Measurements from ENCODE around the gene NCAM1. TPM values are rescaled to one million over a fixed set of nuclear protein-coding genes. Genes with fewer than 3 reads are reported as not detected.

The NCAM1 gene
- total and polyA plus RNA-seq, 12 donors: 38.7 to 181 (median 111) TPM

- TF ChIP-seq CTCF (IDR thresholded peaks at IDR 0.05): no peak
- TF ChIP-seq POLR2A (IDR thresholded peaks at IDR 0.05): no peak
- no peak overlapping the region for H3K27ac ChIP-seq
- H3K4me3 ChIP-seq: no peak overlapping the region
- WGBS, 4 donors: 83 to 95% (median 89%) methylated on average over 5 of the region's 5 CpGs
- H3K36me3 ChIP-seq (replicated peaks in 1 of 2): peaks cover 0 to 3% of the 10 kb centered on the region in 2 donors
- no peak for DNase-seq
- no peaks in the 10 kb centered on the region for H3K9me3 ChIP-seq (replicated peaks in 1 of 3)
- H3K4me1 ChIP-seq (replicated peaks in 1 of 2): no peaks in the 10 kb centered on the region
- H3K27me3 ChIP-seq: no peaks in the 10 kb centered on the region
- intact Hi-C loops (cut with DNase I): no loop called here
Observed at GRCh38 chr11:113240389-113240788, 279.2 kb downstream of the NCAM1 start.

GRCh38 chr11:113240790-113241635 lies 279.8 kb downstream of the NCAM1 start:
- Histone ChIP-seq H3K36me3 (replicated peaks in 1 of 2) (peaks cover 0 to 3% of the 10 kb centered on the region in 2 donors), H3K9me3 (replicated peaks in 1 of 3) (no peaks in the 10 kb centered on the region), H3K27ac (peak overlapping the region in 1 of 5 donors; percentile 59), H3K4me1 (replicated peaks in 1 of 2) (no peaks in the 10 kb centered on the region), H3K4me3 (no peak overlapping the region), H3K27me3 (no peaks in the 10 kb centered on the region)
- 84 to 90% (median 87%) methylated on average over 12 of the region's 12 CpGs for WGBS, 4 donors
- TF ChIP-seq POLR2A (IDR thresholded peaks at IDR 0.05): no peak
- no peak for TF ChIP-seq CTCF (IDR thresholded peaks at IDR 0.05)
- DNase-seq: no peak
- intact Hi-C loops (cut with DNase I): no loop called here

- H3K27ac ChIP-seq: peak overlapping the region in 1 of 5 donors; percentile 59
- peaks cover 0 to 1% of the 10 kb centered on the region in 2 donors for H3K4me1 ChIP-seq (replicated peaks in 1 of 2)
- no peak for DNase-seq
- no peaks in the 10 kb centered on the region for H3K27me3 ChIP-seq
- no peak overlapping the region for H3K4me3 ChIP-seq
- H3K36me3 ChIP-seq (replicated peaks in 1 of 2): peaks cover 0 to 3% of the 10 kb centered on the region in 2 donors
- H3K9me3 ChIP-seq (replicated peaks in 1 of 3): no peaks in the 10 kb centered on the region
- intact Hi-C loops (cut with DNase I): no loop called here
- no peak for TF ChIP-seq POLR2A (IDR thresholded peaks at IDR 0.05)
- no peak for TF ChIP-seq CTCF (IDR thresholded peaks at IDR 0.05)
- WGBS, 4 donors: 85 to 98% (median 95%) methylated on average over 3 to 4 of the region's 4 CpGs
Observed at GRCh38 chr11:113241636-113242054, 280.4 kb downstream of the NCAM1 start.

- TF ChIP-seq POLR2A (IDR thresholded peaks at IDR 0.05): no peak
- TF ChIP-seq CTCF (IDR thresholded peaks at IDR 0.05): no peak
- Histone ChIP-seq H3K27me3 (no peaks in the 10 kb centered on the region), H3K9me3 (replicated peaks in 1 of 3) (no peaks in the 10 kb centered on the region), H3K4me1 (replicated peaks in 1 of 2) (peaks cover 0 to 4% of the 10 kb centered on the region in 2 donors), H3K27ac (peak overlapping the region in 1 of 5 donors; percentile 59), H3K4me3 (no peak overlapping the region), H3K36me3 (replicated peaks in 1 of 2) (peaks cover 0 to 3% of the 10 kb centered on the region in 2 donors)
- WGBS, 4 donors: 87 to 98% (median 96%) methylated on average over 3 of the region's 3 CpGs
- intact Hi-C loops (cut with DNase I): no loop called here
- DNase-seq: no peak
Observed at GRCh38 chr11:113242060-113242459, 280.8 kb downstream of the NCAM1 start.
